GM12878 (cell line): ENCODE measurements around the gene CYP8B1. TPM values are rescaled to one million over a fixed set of nuclear protein-coding genes. Genes with fewer than 3 reads are reported as not detected.

Source experiments
- ATAC-seq: fragments of 200-7000 bp; cut with Tn5 transposase; 3 replicates; pipeline ENCODE4 v1.9.1; 2020; ENCODE audit warnings: mild to moderate bottlenecking, moderate library complexity
- BruUV-seq: library from RNA; stranded (reverse); fragments of 400-500 nt; replicated peaks from 2 replicates; lab custom pipeline; 2021; lab: Mats Ljungman, UMichigan
- CTCF ChIA-PET: fragments of 300-600 bp; sonication (Branson Sonifier 250); formaldehyde crosslinking; extraction: SDS; loops from one replicate; lab custom pipeline; 2021; ENCODE audit warnings: inconsistent platforms; lab: Yijun Ruan, JAX
- POLR2A ChIA-PET: fragments of 350-600 bp; formaldehyde crosslinking; extraction: SDS; loops from one replicate; lab custom pipeline; 2021; ENCODE audit warnings: inconsistent platforms; lab: Charles Lee
- RAD21 ChIA-PET: fragments of 300-600 bp; sonication (Branson Sonifier 250); formaldehyde crosslinking; loops from one replicate; lab custom pipeline; 2023; ENCODE audit warnings: antibody characterized with exemption; ENCODE audit not compliant: unreplicated experiment; lab: Charles Lee
- SMC1A ChIA-PET: fragments of 300-600 bp; sonication (Branson Sonifier 250); formaldehyde crosslinking; loops from one replicate; lab custom pipeline; 2023; ENCODE audit not compliant: unreplicated experiment, uncharacterized antibody; lab: Charles Lee
- DNase-seq: peaks from one replicate; pipeline ENCODE4 v3.0.0-alpha.2; 2011; ENCODE audit warnings: low read depth, low spot score
- FAIRE-seq: peaks from 3 replicates; lab custom pipeline; 2011; peaks lifted over from hg19 to GRCh38; lab: Jason Lieb, UNC
- H2AFZ ChIP-seq: 2 replicates; pipeline ENCODE4 v1.6.0; 2011; ENCODE audit warnings: low read depth, low read length, control low read depth; ENCODE audit not compliant: control insufficient read depth
- H3K27ac ChIP-seq: 2 replicates; pipeline ENCODE4 v1.5.1; 2011; ENCODE audit warnings: control low read depth; ENCODE audit not compliant: control insufficient read depth, insufficient read depth
- H3K27me3 ChIP-seq, 2 experiments: replicated peaks in 1 of 2; 2 replicates each; pipeline versions ENCODE4 v1.6.0 to v1.6.1; 2011; ENCODE audit warnings: low read length in 1 of 2; ENCODE audit not compliant: control insufficient read depth in 2 of 2, insufficient read depth in 2 of 2
- H3K36me3 ChIP-seq, 2 experiments: 2 replicates each; pipeline ENCODE4 v1.5.1; 2011; ENCODE audit warnings: low read length in 1 of 2; ENCODE audit not compliant: control insufficient read depth in 2 of 2, insufficient read depth in 2 of 2
- H3K4me1 ChIP-seq: 2 replicates; pipeline ENCODE4 v1.6.1; 2011; ENCODE audit warnings: mild to moderate bottlenecking, low read length, moderate library complexity, mixed read lengths; ENCODE audit not compliant: control insufficient read depth, insufficient read depth
- H3K4me2 ChIP-seq: 2 replicates; pipeline ENCODE4 v1.6.0; 2011; ENCODE audit warnings: control low read depth; ENCODE audit not compliant: control insufficient read depth, insufficient read depth
- H3K4me3 ChIP-seq: fragments of 200-600 bp; sonication (generic); 2 replicates; pipeline ENCODE4 v1.5.1; 2016
- H3K79me2 ChIP-seq: 2 replicates; pipeline ENCODE4 v1.6.0; 2011; ENCODE audit warnings: low read length; ENCODE audit not compliant: control insufficient read depth, insufficient read depth
- H3K9ac ChIP-seq: 2 replicates; pipeline ENCODE4 v1.8.0; 2011; ENCODE audit warnings: low read length, control low read depth, mixed read lengths; ENCODE audit not compliant: control insufficient read depth, insufficient read depth
- H3K9me3 ChIP-seq: replicated peaks from 3 replicates; pipeline ENCODE4 v1.5.1; 2011; ENCODE audit warnings: mild to moderate bottlenecking, low read length; ENCODE audit not compliant: control insufficient read depth, insufficient read depth
- H4K20me1 ChIP-seq: 2 replicates; pipeline ENCODE4 v1.6.0; 2011; ENCODE audit not compliant: control insufficient read depth, insufficient read depth
- HDAC6 ChIP-seq: fragments of 200-600 bp; sonication (generic); IDR thresholded peaks from one replicate; pipeline ENCODE4 v1.8.0; 2017; ENCODE audit warnings: antibody characterized with exemption; ENCODE audit not compliant: unreplicated experiment
- IKZF1 ChIP-seq: fragments of 450-650 bp; conservative IDR thresholded peaks from 2 replicates; pipeline ENCODE4 v1.6.1; 2017; ENCODE audit warnings: antibody characterized with exemption, mild to moderate bottlenecking
- IKZF2 ChIP-seq, 2 experiments: fragments of 450-650 bp; IDR thresholded peaks; 2 replicates each; pipeline ENCODE4 v1.6.1; 2017; ENCODE audit warnings: mild to moderate bottlenecking in 2 of 2, moderate library complexity in 2 of 2
- MEF2B ChIP-seq: fragments of 450-650 bp; IDR thresholded peaks from 2 replicates; pipeline ENCODE4 v1.6.1; 2018; ENCODE audit warnings: mild to moderate bottlenecking, moderate library complexity; ENCODE audit not compliant: partially characterized antibody, poor library complexity, severe bottlenecking
- MTA3 ChIP-seq: IDR thresholded peaks from 2 replicates; pipeline ENCODE4 v1.6.1; 2012; ENCODE audit warnings: low read length, inconsistent platforms, borderline replicate concordance
- NFYB ChIP-seq: IDR thresholded peaks from 2 replicates; pipeline ENCODE4 v1.6.1; 2011; ENCODE audit warnings: low read depth, mild to moderate bottlenecking, low read length, improper control_type of control experiment, moderate library complexity; ENCODE audit not compliant: insufficient read depth
- RFX5 ChIP-seq: IDR thresholded peaks from 2 replicates; pipeline ENCODE4 v1.6.1; 2011; ENCODE audit warnings: low read depth, low read length, improper control_type of control experiment
- TCF7 ChIP-seq: IDR thresholded peaks from 2 replicates; pipeline ENCODE4 v1.6.1; 2014; ENCODE audit warnings: antibody characterized with exemption, borderline replicate concordance
- YY1 ChIP-seq: IDR thresholded peaks from 2 replicates; pipeline ENCODE4 v1.6.1; 2011; ENCODE audit warnings: low read depth, mild to moderate bottlenecking, low read length
- WGBS: methylation state at CpG from one replicate; pipeline ENCODE4 v1.1.6; 2016; ENCODE audit warnings: low lambda C conversion rate; ENCODE audit not compliant: insufficient replicate concordance, insufficient coverage; ENCODE audit errors: missing lambda C conversion rate; 5-methylcytosine and 5-hydroxymethylcytosine counted together
- in situ Hi-C: fragments of 300-500 bp; cut with MboI; formaldehyde crosslinking; loops from 9 replicates; pipeline ENCODE4 v1.14.3; 2018; ENCODE audit warnings: mixed read lengths
- intact Hi-C: fragments of 100-400 bp; cut with micrococcal nuclease; formaldehyde crosslinking; loops from one replicate; pipeline ENCODE4 v1.14.2; 2022; ENCODE audit not compliant: unreplicated experiment
- polyA plus RNA-seq, 11 experiments: library from polyadenylated mRNA; depleted of rRNA in 4 of 11; unstranded in 6 of 11; stranded (reverse) in 5 of 11; fragments of >200 nt; fragmentation: Nextera tagmentation in 4 of 11; fragmentation: Illumina TruSeq in 1 of 11; extraction: Ambion mirVana in 4 of 11; extraction: Trizol in 1 of 11; gene quantifications; 1 replicate in 1 of 11; 2 replicates in 10 of 11; pipeline versions ENCODE4 v1.2.1 to v1.2.3, GENCODE V29; 2011 to 2016; ENCODE audit warnings: inconsistent platforms in 2 of 11, missing spikeins in 2 of 11, low read depth in 1 of 11
- total RNA-seq, 4 experiments: library from RNA; depleted of rRNA in 3 of 4; stranded (reverse); fragments of >200 nt in 3 of 4; fragmentation: Illumina TruSeq in 1 of 4; extraction: Trizol in 1 of 4; gene quantifications; 2 replicates each; pipeline versions ENCODE4 v1.2.1 to v1.2.3, GENCODE V29; 2013 to 2021
- TF ChIP-seq, protein P1 (sequence below): fragments of 450-650 bp; IDR thresholded peaks from 2 replicates; pipeline ENCODE4 v1.6.1; 2017; ENCODE audit warnings: mild to moderate bottlenecking
- TF ChIP-seq, protein P2 (sequence below): fragments of 450-650 bp; IDR thresholded peaks from 2 replicates; pipeline ENCODE4 v1.6.1; 2018; ENCODE audit warnings: borderline replicate concordance, mild to moderate bottlenecking; ENCODE audit not compliant: partially characterized antibody
- TF ChIP-seq, protein P3 (sequence below): fragments of 450-650 bp; IDR thresholded peaks from 2 replicates; pipeline ENCODE4 v1.6.1; 2017; ENCODE audit warnings: mild to moderate bottlenecking, moderate library complexity

CYP8B1 gene
- total and polyA plus RNA-seq, 10 of the 15 experiments (the other 5 are each of a cell fraction or from before 2014, with no cell fraction given), result 0.08 TPM; not detected in 9

DNA sequence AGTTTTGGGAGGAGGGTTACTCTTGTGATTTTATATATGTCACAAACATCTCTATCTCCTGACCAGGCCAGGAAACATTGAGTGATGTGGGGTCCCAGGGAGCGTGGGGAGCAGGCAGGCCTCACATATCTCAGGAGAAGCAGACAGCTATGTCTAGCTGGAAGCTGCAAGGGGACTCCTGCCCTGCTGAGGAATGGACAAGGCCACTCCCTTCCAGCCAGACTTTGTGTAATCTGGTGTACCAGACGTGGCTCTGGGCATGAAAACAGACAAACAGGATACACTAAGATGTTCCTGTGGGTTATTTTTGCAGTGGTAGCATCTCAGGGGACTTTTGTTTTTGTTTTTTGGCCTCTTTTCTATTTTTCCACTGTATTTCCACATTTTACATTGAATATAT lies 23.2 kb downstream of the CYP8B1 start:
- ChIA-PET SMC1A (no interaction called here), RAD21 (interaction anchor here (1.4 kb wide), 1 partner anchor 21 kb away, joined by 3 read pairs; no protein-coding TSS in a partner anchor), POLR2A (no interaction called here), CTCF (interaction anchor here (5.2 kb wide), 1 partner anchor 13 kb away, joined by 24 read pairs; no protein-coding TSS in a partner anchor)
- Histone ChIP-seq H3K36me3 (no peaks in the 10 kb centered on the region), H4K20me1 (no peaks in the 10 kb centered on the region), H3K27ac (no peak overlapping the region), H3K79me2 (no peaks in the 10 kb centered on the region), H3K9me3 (no peaks in the 10 kb centered on the region), H3K9ac (no peak overlapping the region), H2AFZ (no peak overlapping the region), H3K4me2 (no peak overlapping the region), H3K4me1 (no peaks in the 10 kb centered on the region), H3K27me3 (no peaks in the 10 kb centered on the region), H3K4me3 (no peak overlapping the region)
- no peak for ATAC-seq
- DNase-seq, result no peak
- intact Hi-C loops (no loop called here), in situ Hi-C loops (no loop called here)
- 3% methylated on average over 2 of the region's 2 CpGs for WGBS
- no peak for FAIRE-seq
- no TSS peak for BruUV-seq
- TF ChIP-seq, protein P1, sequence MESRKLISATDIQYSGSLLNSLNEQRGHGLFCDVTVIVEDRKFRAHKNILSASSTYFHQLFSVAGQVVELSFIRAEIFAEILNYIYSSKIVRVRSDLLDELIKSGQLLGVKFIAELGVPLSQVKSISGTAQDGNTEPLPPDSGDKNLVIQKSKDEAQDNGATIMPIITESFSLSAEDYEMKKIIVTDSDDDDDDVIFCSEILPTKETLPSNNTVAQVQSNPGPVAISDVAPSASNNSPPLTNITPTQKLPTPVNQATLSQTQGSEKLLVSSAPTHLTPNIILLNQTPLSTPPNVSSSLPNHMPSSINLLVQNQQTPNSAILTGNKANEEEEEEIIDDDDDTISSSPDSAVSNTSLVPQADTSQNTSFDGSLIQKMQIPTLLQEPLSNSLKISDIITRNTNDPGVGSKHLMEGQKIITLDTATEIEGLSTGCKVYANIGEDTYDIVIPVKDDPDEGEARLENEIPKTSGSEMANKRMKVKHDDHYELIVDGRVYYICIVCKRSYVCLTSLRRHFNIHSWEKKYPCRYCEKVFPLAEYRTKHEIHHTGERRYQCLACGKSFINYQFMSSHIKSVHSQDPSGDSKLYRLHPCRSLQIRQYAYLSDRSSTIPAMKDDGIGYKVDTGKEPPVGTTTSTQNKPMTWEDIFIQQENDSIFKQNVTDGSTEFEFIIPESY, result no peak
- TF ChIP-seq HDAC6, result no peak
- no peak for TF ChIP-seq RFX5
- no peak for TF ChIP-seq IKZF2 (IDR thresholded peaks at IDR 0.05)
- TF ChIP-seq MEF2B, result no peak
- no peak for TF ChIP-seq IKZF1
- TF ChIP-seq, protein P2, sequence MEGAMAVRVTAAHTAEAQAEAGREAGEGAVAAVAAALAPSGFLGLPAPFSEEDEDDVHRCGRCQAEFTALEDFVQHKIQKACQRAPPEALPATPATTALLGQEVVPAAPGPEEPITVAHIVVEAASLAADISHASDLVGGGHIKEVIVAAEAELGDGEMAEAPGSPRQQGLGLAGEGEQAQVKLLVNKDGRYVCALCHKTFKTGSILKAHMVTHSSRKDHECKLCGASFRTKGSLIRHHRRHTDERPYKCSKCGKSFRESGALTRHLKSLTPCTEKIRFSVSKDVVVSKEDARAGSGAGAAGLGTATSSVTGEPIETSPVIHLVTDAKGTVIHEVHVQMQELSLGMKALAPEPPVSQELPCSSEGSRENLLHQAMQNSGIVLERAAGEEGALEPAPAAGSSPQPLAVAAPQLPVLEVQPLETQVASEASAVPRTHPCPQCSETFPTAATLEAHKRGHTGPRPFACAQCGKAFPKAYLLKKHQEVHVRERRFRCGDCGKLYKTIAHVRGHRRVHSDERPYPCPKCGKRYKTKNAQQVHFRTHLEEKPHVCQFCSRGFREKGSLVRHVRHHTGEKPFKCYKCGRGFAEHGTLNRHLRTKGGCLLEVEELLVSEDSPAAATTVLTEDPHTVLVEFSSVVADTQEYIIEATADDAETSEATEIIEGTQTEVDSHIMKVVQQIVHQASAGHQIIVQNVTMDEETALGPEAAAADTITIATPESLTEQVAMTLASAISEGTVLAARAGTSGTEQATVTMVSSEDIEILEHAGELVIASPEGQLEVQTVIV, result no peak
- no peak for TF ChIP-seq YY1
- TF ChIP-seq TCF7, result no peak
- TF ChIP-seq MTA3, result no peak
- TF ChIP-seq, protein P3, sequence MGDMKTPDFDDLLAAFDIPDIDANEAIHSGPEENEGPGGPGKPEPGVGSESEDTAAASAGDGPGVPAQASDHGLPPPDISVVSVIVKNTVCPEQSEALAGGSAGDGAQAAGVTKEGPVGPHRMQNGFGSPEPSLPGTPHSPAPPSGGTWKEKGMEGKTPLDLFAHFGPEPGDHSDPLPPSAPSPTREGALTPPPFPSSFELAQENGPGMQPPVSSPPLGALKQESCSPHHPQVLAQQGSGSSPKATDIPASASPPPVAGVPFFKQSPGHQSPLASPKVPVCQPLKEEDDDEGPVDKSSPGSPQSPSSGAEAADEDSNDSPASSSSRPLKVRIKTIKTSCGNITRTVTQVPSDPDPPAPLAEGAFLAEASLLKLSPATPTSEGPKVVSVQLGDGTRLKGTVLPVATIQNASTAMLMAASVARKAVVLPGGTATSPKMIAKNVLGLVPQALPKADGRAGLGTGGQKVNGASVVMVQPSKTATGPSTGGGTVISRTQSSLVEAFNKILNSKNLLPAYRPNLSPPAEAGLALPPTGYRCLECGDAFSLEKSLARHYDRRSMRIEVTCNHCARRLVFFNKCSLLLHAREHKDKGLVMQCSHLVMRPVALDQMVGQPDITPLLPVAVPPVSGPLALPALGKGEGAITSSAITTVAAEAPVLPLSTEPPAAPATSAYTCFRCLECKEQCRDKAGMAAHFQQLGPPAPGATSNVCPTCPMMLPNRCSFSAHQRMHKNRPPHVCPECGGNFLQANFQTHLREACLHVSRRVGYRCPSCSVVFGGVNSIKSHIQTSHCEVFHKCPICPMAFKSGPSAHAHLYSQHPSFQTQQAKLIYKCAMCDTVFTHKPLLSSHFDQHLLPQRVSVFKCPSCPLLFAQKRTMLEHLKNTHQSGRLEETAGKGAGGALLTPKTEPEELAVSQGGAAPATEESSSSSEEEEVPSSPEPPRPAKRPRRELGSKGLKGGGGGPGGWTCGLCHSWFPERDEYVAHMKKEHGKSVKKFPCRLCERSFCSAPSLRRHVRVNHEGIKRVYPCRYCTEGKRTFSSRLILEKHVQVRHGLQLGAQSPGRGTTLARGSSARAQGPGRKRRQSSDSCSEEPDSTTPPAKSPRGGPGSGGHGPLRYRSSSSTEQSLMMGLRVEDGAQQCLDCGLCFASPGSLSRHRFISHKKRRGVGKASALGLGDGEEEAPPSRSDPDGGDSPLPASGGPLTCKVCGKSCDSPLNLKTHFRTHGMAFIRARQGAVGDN, result no peak
- no peak for TF ChIP-seq NFYB
